Measurements from ENCODE around the gene HSP90AB1.

- TF ChIP-seq CTCF (IDR thresholded peaks at IDR 0.05; ENCODE audit: low read depth, low read length) (no peak), EZH2phosphoT487 (IDR thresholded peaks at IDR 0.05; ENCODE audit: low read depth) (no peak)
Measured at GRCh38 chr6:44263354-44264100, 16.6 kb downstream of the HSP90AB1 start.
